ENCODE data around the gene IQCH. TPM values are rescaled to one million over a fixed set of nuclear protein-coding genes. Genes with fewer than 3 reads are reported as not detected.

IQCH gene
- total RNA-seq, 1 donor from 2014 or later, result 0.93 TPM

Other genes with a start within 250 kb of the IQCH start
- 75.6 and 82.8 TPM in 2 replicates for gene SMAD3, start 189.2 kb upstream of the IQCH start, total RNA-seq
- gene AAGAB, start 125 bp upstream of the IQCH start, total RNA-seq, result 48.4 and 50.1 TPM in 2 replicates